ENCODE results near the gene CARD11.
"Not testable (repeated sequence)": the region's sequence is repeated elsewhere in the genome, so short reads cannot be mapped to it uniquely, and the experiment has no call there.

CARD11 gene

DNA sequence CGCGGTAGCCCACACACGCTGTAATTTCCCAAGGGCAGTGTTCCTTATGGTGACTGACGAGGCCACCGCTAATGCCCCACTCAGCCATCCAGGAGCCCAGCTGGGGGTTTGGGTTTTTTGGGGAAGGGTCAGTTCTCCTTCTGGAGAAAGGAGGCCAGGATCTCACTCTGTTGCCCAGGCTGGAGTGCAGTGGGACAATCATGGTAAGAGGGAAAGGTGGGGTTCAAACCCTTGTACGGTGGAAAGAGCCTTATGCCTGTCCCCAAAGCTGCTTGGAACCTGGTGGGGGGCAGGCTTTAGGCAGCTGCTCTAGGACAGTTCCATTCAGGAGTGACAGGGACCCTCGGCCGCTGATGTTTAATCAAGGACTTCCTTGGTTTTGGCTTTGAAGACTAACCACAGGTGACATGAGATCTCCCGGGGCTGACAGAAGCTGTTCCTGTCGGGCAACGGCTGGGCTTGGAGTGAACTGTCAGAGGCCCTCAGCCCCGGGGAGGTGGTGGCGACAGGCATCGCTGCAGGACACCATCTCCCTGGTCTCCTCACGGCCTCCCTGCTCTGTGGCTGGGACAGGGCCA, 84.5 kb downstream of the CARD11 start:
- no peak for DNase-seq

DNA sequence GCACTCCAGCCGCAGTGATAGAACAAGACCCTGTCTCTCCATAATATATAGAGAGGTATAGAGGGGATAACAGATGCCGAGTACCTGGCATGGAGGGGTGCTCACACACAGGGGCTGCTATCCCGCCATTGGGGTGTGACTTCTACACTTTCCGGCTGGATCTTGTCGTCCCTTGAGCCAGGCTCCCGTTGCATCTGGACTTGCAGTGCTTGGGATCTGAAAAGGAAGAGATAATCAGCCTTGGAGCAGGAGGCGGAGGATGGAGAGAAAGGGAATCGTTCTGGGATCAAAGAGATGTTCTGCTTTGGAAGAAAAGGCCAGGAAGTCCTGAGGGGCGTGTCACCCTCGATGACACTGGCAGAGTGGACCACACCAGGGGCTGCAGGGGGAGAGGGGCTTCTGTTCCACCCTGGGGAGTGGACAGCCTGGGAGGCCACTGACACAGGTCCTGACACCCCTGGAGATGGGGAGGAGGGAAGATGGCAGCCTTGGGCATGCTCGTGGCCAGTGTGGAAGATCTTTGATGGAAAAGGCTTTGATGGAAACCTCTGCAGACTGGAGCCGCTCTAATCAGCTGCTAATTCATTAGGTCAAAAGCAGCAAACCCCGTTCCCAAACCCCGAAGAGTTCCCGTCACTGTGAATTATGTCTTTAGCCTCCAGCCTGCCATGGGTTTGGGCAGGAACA, 85.1 kb downstream of the CARD11 start:
- DNase-seq, result no peak

GRCh38 chr7:2957369-2957727, 86.3 kb downstream of the CARD11 start:
- DNase-seq, result not testable (repeated sequence)

GRCh38 chr7:2956526-2957368, 86.9 kb downstream of the CARD11 start:
- no peak for DNase-seq

- no peak for DNase-seq
These were observed 87.6 kb downstream of the CARD11 start for GRCh38 chr7:2956076-2956475.

DNA sequence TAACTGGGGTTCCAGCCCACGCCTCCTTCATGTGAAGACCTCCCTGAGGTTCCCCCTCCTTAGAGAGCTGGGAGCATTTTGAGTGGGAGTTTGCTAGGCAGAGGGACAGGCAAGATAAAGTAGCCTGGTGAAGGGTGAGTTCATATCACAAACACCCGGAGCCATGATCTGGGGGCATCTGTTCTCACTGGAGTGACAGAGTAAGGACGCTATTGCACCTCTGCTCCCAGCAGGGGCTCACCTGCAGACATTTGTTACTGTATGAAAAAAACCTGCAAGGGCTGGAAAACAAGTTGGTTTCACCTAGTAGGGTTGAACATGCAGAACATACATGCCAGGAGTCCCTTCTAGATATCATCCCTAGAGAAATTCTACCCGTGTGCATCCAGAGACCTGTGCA, 88.4 kb downstream of the CARD11 start:
- no peak for DNase-seq

DNA sequence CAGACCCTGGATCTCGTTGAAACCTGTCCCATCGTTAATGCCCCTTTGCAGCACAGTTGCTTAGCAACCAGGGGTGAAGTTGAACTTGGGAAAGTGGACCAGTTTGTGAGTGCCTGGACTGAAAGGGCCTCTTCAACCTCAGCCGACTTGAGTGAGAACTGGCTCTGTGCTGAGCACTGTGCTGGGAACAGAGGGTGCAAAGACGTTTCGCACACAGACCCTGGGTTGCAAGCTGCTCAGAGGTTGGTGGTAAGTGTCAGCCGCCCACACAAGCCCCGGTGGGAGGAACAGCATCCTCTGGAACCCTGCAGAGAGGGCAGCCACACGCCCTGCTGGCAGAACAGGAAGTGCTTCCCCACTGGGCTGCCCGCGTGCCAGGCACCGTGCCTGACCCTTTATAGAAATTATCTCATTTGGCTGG, 89.2 kb downstream of the CARD11 start:
- DNase-seq, result no peak

- no peak for DNase-seq
These were observed 89.9 kb downstream of the CARD11 start for GRCh38 chr7:2953588-2954407.

GRCh38 chr7:2953099-2953498, 90.6 kb downstream of the CARD11 start:
- no peak for DNase-seq

DNA sequence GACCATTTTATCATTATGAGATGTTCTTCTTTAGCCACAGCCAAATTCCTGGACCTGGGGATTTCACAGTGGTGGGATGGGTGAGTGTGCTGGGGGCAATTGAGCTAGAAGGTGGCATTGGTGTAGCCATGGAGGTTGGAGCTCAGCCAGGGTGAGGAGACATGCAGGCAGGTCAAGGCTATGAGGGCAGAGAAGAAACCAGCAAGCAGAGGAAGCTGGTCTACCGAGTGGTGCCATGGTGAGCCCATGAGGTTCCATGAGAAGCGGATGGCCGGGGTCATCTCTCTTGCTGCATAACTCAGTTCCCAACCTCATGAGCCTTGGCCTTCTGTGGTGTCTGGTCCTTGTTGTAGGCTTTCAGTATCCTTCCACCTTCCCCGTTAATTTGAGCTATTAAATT, 91.4 kb downstream of the CARD11 start:
- no peak for DNase-seq

DNA sequence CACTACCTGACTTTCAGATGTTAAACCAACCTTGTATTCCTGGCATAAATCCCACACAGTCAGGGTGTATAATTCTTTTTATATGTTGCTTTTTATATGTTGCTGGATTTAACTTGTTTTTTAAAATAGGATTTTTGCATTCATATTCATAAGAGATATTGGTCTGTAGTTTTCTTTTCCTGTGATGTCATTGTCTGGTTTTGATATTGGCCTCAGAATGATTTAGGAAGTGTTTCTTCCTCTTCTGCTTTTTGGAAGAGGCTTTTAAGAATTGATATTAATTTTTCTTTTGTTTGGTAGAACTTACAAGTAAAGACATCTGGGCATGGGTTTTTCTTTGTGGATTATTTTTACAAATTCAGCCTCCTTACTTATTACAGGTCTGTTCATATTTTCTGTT, 93.1 kb downstream of the CARD11 start:
- peak; percentile 6 to 9 for DNase-seq

- DNase-seq, result no peak
These were observed 94.9 kb downstream of the CARD11 start for GRCh38 chr7:2948749-2949148.

DNA sequence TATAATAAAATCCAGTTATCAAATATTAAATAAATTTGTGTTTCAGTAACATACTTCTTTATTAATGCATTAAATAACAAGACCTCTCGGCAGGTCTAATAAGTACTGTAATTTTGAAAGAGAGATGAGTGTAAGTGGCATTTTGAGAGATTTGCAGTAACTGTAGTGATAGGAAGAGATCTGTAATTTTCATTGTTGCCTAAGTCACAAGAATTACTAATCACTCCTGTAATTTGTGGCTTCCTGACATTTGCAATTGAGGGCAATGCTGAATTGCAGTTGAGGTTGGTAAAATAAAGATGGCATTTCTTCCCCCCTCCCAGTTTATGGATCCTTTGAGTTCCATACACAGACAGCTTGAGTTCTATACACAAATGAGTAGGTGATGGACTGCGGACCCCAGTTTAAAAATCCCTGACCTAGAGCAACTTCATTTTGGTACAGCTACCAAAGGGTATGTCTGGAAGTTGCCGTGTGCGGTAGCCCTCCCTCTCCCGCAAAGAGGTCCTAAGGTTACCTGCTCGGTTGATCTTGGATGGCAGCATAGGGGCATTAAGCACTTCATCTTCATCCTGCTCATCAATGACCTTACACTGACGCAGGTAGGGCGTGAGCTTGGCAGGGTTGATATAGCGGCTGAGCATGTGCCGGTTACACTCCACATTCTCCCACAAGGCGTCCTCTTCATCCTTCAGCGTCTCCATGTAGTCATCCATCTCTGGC, 96.4 kb downstream of the CARD11 start:
- DNase-seq, result no peak

- DNase-seq, result no peak
These were observed 98.5 kb downstream of the CARD11 start for GRCh38 chr7:2945171-2945570.

GRCh38 chr7:2944739-2945138, 98.9 kb downstream of the CARD11 start:
- DNase-seq, result no peak

GRCh38 chr7:2943851-2944601, 99.6 kb downstream of the CARD11 start:
- DNase-seq, result no peak

DNA sequence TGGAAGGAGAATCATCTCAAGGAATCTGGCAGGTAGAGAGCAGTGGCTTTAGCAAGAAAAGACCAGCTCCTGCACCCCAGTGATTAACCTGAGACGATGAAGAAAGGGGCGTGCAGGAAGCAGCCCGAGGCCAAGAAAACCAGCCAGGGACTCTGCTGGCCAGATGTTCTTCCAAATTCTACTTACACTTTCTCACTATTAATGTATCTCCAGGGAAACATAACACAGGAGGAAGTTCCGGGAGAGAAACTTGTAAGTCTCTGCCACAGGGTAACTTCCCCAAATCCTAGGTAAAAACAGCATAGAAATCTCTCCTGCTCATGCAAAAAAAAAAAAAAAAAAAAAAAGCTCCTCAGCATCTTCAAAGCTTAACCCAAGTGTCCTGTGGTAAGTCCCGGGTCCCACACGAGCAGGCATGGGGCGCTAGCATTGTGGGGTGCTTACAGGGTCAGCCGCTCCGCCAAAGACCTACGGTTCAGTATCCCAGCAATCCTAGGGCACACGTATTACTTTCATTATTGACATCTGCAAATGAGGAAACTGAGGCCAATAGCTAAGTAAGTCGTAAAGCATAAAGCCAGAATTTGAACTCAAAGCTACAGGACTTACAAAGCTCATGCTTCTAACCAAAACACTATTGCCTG, 102.3 kb downstream of the CARD11 start:
- DNase-seq, result no peak

DNA sequence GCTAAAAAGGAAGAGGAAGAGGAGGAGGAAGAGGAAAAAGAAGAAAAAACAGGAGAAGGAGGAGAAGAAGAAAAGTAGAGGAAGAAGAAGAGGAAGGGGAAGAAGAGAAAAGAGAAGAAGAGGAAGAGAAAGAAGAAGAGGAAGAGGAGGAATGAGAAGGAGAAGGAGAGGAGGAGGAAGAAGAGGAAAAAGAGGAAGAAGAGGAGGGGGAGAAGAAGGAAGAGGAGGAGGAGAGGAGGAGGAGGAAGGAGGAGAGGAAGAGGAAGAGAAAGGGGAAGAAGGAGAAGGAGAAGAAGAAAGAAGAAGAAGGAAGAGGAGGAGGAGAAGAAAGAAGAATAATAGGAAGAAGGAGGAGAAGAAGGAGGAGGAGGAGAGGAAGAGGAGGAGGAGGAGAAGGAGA, 103.2 kb downstream of the CARD11 start:
- DNase-seq, result no peak

- no peak for DNase-seq
These were observed 104.3 kb downstream of the CARD11 start for GRCh38 chr7:2939193-2939885.

DNA sequence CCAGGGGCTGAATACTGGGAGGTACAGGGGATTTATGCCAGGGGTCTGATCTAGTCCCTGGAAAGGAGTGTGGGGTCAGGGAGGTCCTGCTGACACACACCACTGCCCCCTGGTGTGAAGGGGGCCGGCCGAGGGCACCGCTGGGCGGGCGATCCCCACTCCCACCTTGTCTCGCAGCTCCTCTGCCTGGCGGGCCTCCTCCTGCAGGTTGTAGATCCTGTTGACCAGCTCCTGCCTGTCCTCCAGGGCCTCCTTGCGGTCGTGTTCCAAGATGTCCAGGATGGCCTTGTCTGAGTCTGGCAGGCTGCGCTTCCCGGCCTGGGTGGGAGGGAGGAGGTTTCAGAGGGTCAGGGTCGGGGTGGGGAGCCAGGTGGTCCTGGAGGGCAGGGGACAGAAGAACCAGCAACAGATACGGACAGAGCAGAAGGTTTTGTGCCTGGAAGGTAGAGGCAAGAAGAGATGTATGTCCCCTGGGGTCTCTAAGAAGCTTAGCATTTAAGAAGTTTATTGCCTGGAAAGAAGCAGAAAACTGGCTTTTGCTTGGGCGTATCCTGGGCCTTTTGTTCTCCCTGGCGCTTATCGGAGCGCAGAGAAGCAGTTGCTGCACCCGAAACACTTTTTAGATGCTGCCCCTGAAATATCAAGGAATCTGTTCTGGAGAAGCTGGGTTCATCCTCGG, 105.0 kb downstream of the CARD11 start:
- no peak for DNase-seq

Measured in AML-193 (cell line).